Vagina (tissue), 2 donors: Measurements from ENCODE around the gene RING1. TPM values are rescaled to one million over a fixed set of nuclear protein-coding genes. Genes with fewer than 3 reads are reported as not detected.

Experiments used
- DNase-seq, 2 donors: peaks; one replicate each; pipeline ENCODE4 v3.0.0-alpha.2; 2017; ENCODE audit errors: extremely low spot score in 2 of 2
- H3K27ac ChIP-seq: fragments of 200-600 bp; sonication (generic); one replicate; pipeline ENCODE4 v1.5.1; 2019
- H3K27me3 ChIP-seq: fragments of 200-600 bp; sonication (generic); one replicate; pipeline ENCODE4 v1.5.1; 2019
- H3K36me3 ChIP-seq, 2 donors: fragments of 200-600 bp; sonication (generic); one replicate each; pipeline ENCODE4 v1.5.1; 2017 to 2019
- H3K4me1 ChIP-seq: fragments of 200-600 bp; sonication (generic); one replicate; pipeline ENCODE4 v1.5.1; 2019
- H3K4me3 ChIP-seq, 2 donors: fragments of 200-600 bp; sonication (generic); 1 replicate in 1 of 2; 2 replicates in 1 of 2; pipeline ENCODE4 v1.5.1; 2016 to 2019
- H3K9me3 ChIP-seq: fragments of 200-600 bp; sonication (generic); one replicate; pipeline ENCODE4 v1.5.1; 2019
- CTCF ChIP-seq, 3 experiments: fragments of 450-650 bp in 2 of 3; fragments of 200-600 bp in 1 of 3; sonication (generic) in 1 of 3; IDR thresholded peaks; one replicate each; pipeline ENCODE4 v1.5.1; 2017 to 2019; ENCODE audit warnings: antibody characterized with exemption in 3 of 3, mild to moderate bottlenecking in 2 of 3, moderate library complexity in 2 of 3
- POLR2A ChIP-seq, 2 donors: fragments of 450-650 bp; IDR thresholded peaks; one replicate each; pipeline ENCODE4 v1.6.1; 2017; ENCODE audit warnings: antibody characterized with exemption in 2 of 2, mild to moderate bottlenecking in 2 of 2, moderate library complexity in 2 of 2
- POLR2AphosphoS5 ChIP-seq, 2 donors: sonication (generic); formaldehyde crosslinking; IDR thresholded peaks; one replicate each; pipeline ENCODE4 v1.9.0; 2017; ENCODE audit warnings: antibody characterized with exemption in 2 of 2, mild to moderate bottlenecking in 2 of 2, low read depth in 1 of 2; ENCODE audit not compliant: insufficient read depth in 1 of 2
- intact Hi-C: fragments of 100-400 bp; cut with DNase I; formaldehyde crosslinking; loops from one replicate; pipeline ENCODE4 v1.15.1; 2023
- total RNA-seq: library from RNA; depleted of rRNA; stranded (reverse); fragments of >200 nt; gene quantifications from one replicate; pipeline ENCODE4 v1.2.3, GENCODE V29; 2016

RING1 gene
- total RNA-seq, 1 donor from 2014 or later = 32.7 TPM

- no peaks in the 10 kb centered on the region for H3K4me1 ChIP-seq
- intact Hi-C loops = no loop called here
- TF ChIP-seq CTCF (IDR thresholded peaks at IDR 0.05) (no peak), POLR2A (IDR thresholded peaks at IDR 0.05) (no peak), POLR2AphosphoS5 (IDR thresholded peaks at IDR 0.05; ENCODE audit: insufficient read depth in 1 of 2, low read depth in 1 of 2) (no peak)
- no peaks in the 10 kb centered on the region for H3K9me3 ChIP-seq
- DNase-seq = no peak
- H3K27ac ChIP-seq = no peak overlapping the region
- no peaks in the 10 kb centered on the region for H3K27me3 ChIP-seq
- no peak overlapping the region for H3K4me3 ChIP-seq
- no peaks in the 10 kb centered on the region for H3K36me3 ChIP-seq
Measured at GRCh38 chr6:33185190-33185589, 23.1 kb upstream of the RING1 start.

DNA sequence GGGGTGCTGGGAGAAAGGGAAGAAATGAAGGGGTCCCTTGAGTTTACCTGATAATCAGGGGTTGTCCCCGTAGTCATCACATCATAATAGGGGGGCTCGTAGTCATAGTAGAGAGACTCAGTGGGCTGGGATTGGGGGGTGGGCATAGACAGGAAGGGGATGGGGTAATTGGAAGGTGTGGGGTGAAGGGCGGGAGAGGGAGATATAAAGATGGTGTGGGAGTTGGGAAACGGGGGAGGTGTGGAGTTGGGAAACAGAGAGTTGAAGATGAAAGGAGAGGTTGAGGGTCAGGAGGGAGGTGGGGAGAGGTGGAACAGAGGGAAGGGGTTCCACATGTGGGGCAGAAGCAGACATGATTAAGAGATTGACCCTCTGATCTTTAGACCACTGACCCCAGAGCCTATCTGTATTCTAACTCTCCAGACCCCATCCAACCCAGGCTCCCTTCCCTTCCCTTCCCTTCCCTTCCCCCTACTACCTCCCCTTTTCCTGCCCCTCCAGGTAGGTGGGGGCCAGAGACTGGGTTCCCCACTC lies 22.6 kb upstream of the RING1 start:
- Histone ChIP-seq H3K36me3 (no peaks in the 10 kb centered on the region), H3K27ac (no peak overlapping the region), H3K9me3 (no peaks in the 10 kb centered on the region), H3K4me3 (no peak overlapping the region), H3K4me1 (no peaks in the 10 kb centered on the region), H3K27me3 (no peaks in the 10 kb centered on the region)
- intact Hi-C loops = no loop called here
- no peak for DNase-seq
- no peak for TF ChIP-seq CTCF (IDR thresholded peaks at IDR 0.05)
- no peak for TF ChIP-seq POLR2A (IDR thresholded peaks at IDR 0.05)
- no peak for TF ChIP-seq POLR2AphosphoS5 (IDR thresholded peaks at IDR 0.05; ENCODE audit: insufficient read depth in 1 of 2, low read depth in 1 of 2)

GRCh38 chr6:33187809-33188208 lies 20.5 kb upstream of the RING1 start:
- DNase-seq = no peak
- no peak overlapping the region for H3K27ac ChIP-seq
- H3K4me1 ChIP-seq = peaks cover 12% of the 10 kb centered on the region
- intact Hi-C loops = no loop called here
- TF ChIP-seq POLR2A (IDR thresholded peaks at IDR 0.05) (no peak), CTCF (IDR thresholded peaks at IDR 0.05) (no peak), POLR2AphosphoS5 (IDR thresholded peaks at IDR 0.05; ENCODE audit: insufficient read depth in 1 of 2, low read depth in 1 of 2) (no peak)
- H3K9me3 ChIP-seq = no peaks in the 10 kb centered on the region
- H3K4me3 ChIP-seq = no peak overlapping the region
- no peaks in the 10 kb centered on the region for H3K27me3 ChIP-seq
- no peaks in the 10 kb centered on the region for H3K36me3 ChIP-seq

- no peak overlapping the region for H3K4me3 ChIP-seq
- no peaks in the 10 kb centered on the region for H3K36me3 ChIP-seq
- intact Hi-C loops = no loop called here
- no peaks in the 10 kb centered on the region for H3K27me3 ChIP-seq
- DNase-seq = no peak
- H3K4me1 ChIP-seq = peaks cover 15% of the 10 kb centered on the region
- H3K27ac ChIP-seq = no peak overlapping the region
- no peaks in the 10 kb centered on the region for H3K9me3 ChIP-seq
- TF ChIP-seq POLR2A (IDR thresholded peaks at IDR 0.05) = no peak
- TF ChIP-seq CTCF (IDR thresholded peaks at IDR 0.05) = no peak
- TF ChIP-seq POLR2AphosphoS5 (IDR thresholded peaks at IDR 0.05; ENCODE audit: insufficient read depth in 1 of 2, low read depth in 1 of 2) = no peak
Measured at GRCh38 chr6:33189164-33189563, 19.1 kb upstream of the RING1 start.

- peaks cover 15% of the 10 kb centered on the region for H3K4me1 ChIP-seq
- H3K9me3 ChIP-seq = no peaks in the 10 kb centered on the region
- H3K27me3 ChIP-seq = no peaks in the 10 kb centered on the region
- peaks cover 0 to under 1% of the 10 kb centered on the region in 2 donors for H3K36me3 ChIP-seq
- no peak for DNase-seq
- no peak overlapping the region for H3K27ac ChIP-seq
- intact Hi-C loops = no loop called here
- no peak overlapping the region for H3K4me3 ChIP-seq
- TF ChIP-seq POLR2A (IDR thresholded peaks at IDR 0.05) (no peak), CTCF (IDR thresholded peaks at IDR 0.05) (no peak), POLR2AphosphoS5 (IDR thresholded peaks at IDR 0.05; ENCODE audit: insufficient read depth in 1 of 2, low read depth in 1 of 2) (no peak)
Measured at GRCh38 chr6:33189625-33190448, 18.5 kb upstream of the RING1 start.
